ENCODE results near the gene NEDD4L.

NEDD4L gene

GRCh38 chr18:58032233-58032632 is 11.8 kb upstream of the NEDD4L start:
- no peaks in the 10 kb centered on the region for H3K4me1 ChIP-seq (ENCODE audit: control insufficient read depth, insufficient read depth, low read length)
- H3K4me3 ChIP-seq (ENCODE audit: low read depth, low read length), result no peak overlapping the region
- no peaks in the 10 kb centered on the region for H3K36me3 ChIP-seq (ENCODE audit: control insufficient read depth in 2 of 2, insufficient read depth in 1 of 2, low read length in 2 of 2)
- TF ChIP-seq, protein P1, sequence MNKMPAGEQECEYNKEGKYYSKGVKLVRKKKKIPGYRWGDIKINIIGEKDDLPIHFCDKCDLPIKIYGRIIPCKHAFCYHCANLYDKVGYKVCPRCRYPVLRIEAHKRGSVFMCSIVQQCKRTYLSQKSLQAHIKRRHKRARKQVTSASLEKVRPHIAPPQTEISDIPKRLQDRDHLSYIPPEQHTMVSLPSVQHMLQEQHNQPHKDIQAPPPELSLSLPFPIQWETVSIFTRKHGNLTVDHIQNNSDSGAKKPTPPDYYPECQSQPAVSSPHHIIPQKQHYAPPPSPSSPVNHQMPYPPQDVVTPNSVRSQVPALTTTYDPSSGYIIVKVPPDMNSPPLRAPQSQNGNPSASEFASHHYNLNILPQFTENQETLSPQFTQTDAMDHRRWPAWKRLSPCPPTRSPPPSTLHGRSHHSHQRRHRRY (tag by site-specific recombination; IDR thresholded peaks at IDR 0.05), result no peak
- TF ChIP-seq ZNF423 (tag by site-specific recombination; IDR thresholded peaks at IDR 0.05), result no peak
- no peak for TF ChIP-seq ZNF169 (tag by site-specific recombination; IDR thresholded peaks at IDR 0.05)
- no peak for TF ChIP-seq YY1 (tag by site-specific recombination; IDR thresholded peaks at IDR 0.05)
- TF ChIP-seq ZNF664 (tag by site-specific recombination; IDR thresholded peaks at IDR 0.05), result no peak
- TF ChIP-seq, protein P2, sequence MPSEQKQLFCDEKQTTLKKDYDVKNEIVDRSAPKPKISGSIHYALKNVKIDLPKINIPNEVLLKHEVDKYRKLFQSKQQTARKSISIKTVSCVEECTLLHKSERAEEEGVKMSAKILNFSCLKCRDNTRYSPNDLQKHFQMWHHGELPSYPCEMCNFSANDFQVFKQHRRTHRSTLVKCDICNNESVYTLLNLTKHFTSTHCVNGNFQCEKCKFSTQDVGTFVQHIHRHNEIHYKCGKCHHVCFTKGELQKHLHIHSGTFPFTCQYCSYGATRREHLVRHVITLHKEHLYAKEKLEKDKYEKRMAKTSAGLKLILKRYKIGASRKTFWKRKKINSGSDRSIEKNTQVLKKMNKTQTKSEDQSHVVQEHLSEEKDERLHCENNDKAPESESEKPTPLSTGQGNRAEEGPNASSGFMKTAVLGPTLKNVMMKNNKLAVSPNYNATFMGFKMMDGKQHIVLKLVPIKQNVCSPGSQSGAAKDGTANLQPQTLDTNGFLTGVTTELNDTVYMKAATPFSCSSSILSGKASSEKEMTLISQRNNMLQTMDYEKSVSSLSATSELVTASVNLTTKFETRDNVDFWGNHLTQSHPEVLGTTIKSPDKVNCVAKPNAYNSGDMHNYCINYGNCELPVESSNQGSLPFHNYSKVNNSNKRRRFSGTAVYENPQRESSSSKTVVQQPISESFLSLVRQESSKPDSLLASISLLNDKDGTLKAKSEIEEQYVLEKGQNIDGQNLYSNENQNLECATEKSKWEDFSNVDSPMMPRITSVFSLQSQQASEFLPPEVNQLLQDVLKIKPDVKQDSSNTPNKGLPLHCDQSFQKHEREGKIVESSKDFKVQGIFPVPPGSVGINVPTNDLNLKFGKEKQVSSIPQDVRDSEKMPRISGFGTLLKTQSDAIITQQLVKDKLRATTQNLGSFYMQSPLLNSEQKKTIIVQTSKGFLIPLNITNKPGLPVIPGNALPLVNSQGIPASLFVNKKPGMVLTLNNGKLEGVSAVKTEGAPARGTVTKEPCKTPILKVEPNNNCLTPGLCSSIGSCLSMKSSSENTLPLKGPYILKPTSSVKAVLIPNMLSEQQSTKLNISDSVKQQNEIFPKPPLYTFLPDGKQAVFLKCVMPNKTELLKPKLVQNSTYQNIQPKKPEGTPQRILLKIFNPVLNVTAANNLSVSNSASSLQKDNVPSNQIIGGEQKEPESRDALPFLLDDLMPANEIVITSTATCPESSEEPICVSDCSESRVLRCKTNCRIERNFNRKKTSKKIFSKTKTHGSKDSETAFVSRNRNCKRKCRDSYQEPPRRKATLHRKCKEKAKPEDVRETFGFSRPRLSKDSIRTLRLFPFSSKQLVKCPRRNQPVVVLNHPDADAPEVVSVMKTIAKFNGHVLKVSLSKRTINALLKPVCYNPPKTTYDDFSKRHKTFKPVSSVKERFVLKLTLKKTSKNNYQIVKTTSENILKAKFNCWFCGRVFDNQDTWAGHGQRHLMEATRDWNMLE (tag by site-specific recombination; conservative IDR thresholded peaks at IDR 0.05; ENCODE audit: low read depth), result no peak
- no peak for TF ChIP-seq ZNF777 (tag by site-specific recombination; IDR thresholded peaks at IDR 0.05; ENCODE audit: borderline replicate concordance)
- no peak for TF ChIP-seq MYNN (tag by site-specific recombination; IDR thresholded peaks at IDR 0.05; ENCODE audit: borderline replicate concordance)
- TF ChIP-seq, protein P3, sequence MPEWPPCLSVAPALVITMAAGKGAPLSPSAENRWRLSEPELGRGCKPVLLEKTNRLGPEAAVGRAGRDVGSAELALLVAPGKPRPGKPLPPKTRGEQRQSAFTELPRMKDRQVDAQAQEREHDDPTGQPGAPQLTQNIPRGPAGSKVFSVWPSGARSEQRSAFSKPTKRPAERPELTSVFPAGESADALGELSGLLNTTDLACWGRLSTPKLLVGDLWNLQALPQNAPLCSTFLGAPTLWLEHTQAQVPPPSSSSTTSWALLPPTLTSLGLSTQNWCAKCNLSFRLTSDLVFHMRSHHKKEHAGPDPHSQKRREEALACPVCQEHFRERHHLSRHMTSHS (tag by site-specific recombination; IDR thresholded peaks at IDR 0.05), result no peak
- no peak for TF ChIP-seq ZNF416 (tag by site-specific recombination; IDR thresholded peaks at IDR 0.05)
- TF ChIP-seq ZSCAN18 (tag by site-specific recombination; IDR thresholded peaks at IDR 0.05), result no peak
- TF ChIP-seq ZNF202 (tag by site-specific recombination; IDR thresholded peaks at IDR 0.05; ENCODE audit: borderline replicate concordance), result no peak
- H3K27ac ChIP-seq (ENCODE audit: extremely low read depth, low read depth, low read length), result no peak overlapping the region
- H3K9me3 ChIP-seq (ENCODE audit: control insufficient read depth, insufficient read depth, low read depth, low read length), result no peaks in the 10 kb centered on the region
- ChIA-PET CTCF (interaction anchor here (1.2 to 1.5 kb wide), 2 partner anchors 11 to 14 kb away, joined by 3 to 4 read pairs; partner anchors contain the start of gene NEDD4L), POLR2A (no interaction called here)

DNA sequence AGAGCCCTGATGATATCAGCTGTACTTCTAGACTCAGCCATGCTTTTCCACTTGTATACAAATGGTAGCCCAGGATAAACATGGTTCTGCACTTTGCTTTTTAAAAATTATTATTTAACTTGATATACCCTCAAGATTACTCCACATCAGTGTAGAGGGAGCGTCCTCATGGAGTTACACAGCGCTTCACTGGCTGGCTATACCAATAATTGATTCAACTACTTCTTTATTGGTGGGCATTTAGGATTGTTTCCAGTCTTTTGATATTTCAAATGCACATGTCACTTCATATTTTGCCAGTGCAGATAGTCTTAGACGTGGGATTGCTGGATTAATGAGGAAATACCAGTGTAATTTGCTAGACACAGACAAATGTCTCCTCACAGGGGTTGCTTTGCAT is 10.8 kb upstream of the NEDD4L start:
- H3K36me3 ChIP-seq (ENCODE audit: control insufficient read depth in 2 of 2, insufficient read depth in 1 of 2, low read length in 2 of 2), result no peaks in the 10 kb centered on the region
- H3K4me3 ChIP-seq (ENCODE audit: low read depth, low read length), result no peak overlapping the region
- no peak overlapping the region for H3K27ac ChIP-seq (ENCODE audit: extremely low read depth, low read depth, low read length)
- ChIA-PET CTCF (interaction anchor here (0.7 kb wide), 1 partner anchor 898 kb away, joined by 3 read pairs; no protein-coding TSS in a partner anchor), POLR2A (interaction anchor here (0.7 kb wide), 1 partner anchor 72 kb away, joined by 4 read pairs; no protein-coding TSS in a partner anchor)
- no peaks in the 10 kb centered on the region for H3K9me3 ChIP-seq (ENCODE audit: control insufficient read depth, insufficient read depth, low read depth, low read length)
- no peaks in the 10 kb centered on the region for H3K4me1 ChIP-seq (ENCODE audit: control insufficient read depth, insufficient read depth, low read length)
- TF ChIP-seq PRDM1 (tag by site-specific recombination; IDR thresholded peaks at IDR 0.05) (no peak), ZNF155 (tag by site-specific recombination; IDR thresholded peaks at IDR 0.05) (no peak), ZNF510 (tag by site-specific recombination; IDR thresholded peaks at IDR 0.05; ENCODE audit: insufficient replicate concordance) (no peak), ZNF610 (tag by site-specific recombination; IDR thresholded peaks at IDR 0.05; ENCODE audit: borderline replicate concordance) (no peak), BCL11B (tag by site-specific recombination; IDR thresholded peaks at IDR 0.05; ENCODE audit: low read depth) (no peak), KLF8 (tag by site-specific recombination; IDR thresholded peaks at IDR 0.05) (no peak), ZNF362 (tag by site-specific recombination; IDR thresholded peaks at IDR 0.05) (no peak), TCF7L2 (IDR thresholded peaks at IDR 0.05; ENCODE audit: borderline replicate concordance, low read depth, low read length) (no peak)
- TF ChIP-seq, protein P4, sequence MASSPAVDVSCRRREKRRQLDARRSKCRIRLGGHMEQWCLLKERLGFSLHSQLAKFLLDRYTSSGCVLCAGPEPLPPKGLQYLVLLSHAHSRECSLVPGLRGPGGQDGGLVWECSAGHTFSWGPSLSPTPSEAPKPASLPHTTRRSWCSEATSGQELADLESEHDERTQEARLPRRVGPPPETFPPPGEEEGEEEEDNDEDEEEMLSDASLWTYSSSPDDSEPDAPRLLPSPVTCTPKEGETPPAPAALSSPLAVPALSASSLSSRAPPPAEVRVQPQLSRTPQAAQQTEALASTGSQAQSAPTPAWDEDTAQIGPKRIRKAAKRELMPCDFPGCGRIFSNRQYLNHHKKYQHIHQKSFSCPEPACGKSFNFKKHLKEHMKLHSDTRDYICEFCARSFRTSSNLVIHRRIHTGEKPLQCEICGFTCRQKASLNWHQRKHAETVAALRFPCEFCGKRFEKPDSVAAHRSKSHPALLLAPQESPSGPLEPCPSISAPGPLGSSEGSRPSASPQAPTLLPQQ (tag by site-specific recombination; IDR thresholded peaks at IDR 0.05), result no peak
- TF ChIP-seq, protein P5, sequence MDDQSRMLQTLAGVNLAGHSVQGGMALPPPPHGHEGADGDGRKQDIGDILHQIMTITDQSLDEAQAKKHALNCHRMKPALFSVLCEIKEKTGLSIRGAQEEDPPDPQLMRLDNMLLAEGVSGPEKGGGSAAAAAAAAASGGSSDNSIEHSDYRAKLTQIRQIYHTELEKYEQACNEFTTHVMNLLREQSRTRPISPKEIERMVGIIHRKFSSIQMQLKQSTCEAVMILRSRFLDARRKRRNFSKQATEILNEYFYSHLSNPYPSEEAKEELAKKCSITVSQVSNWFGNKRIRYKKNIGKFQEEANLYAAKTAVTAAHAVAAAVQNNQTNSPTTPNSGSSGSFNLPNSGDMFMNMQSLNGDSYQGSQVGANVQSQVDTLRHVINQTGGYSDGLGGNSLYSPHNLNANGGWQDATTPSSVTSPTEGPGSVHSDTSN (CRISPR knock-in tag; IDR thresholded peaks at IDR 0.05), result no peak
